GM19351 (cell line): ENCODE results near the gene ACSM6.
A peak's percentile ranks its signal among the peaks of the same experiment; 100 is the strongest.

Source experiments
- ATAC-seq: cut with Tn5 transposase; IDR thresholded peaks from one replicate; pipeline ENCODE4 v1.9.1; 2021; ENCODE audit warnings: mild to moderate bottlenecking, moderate library complexity; ENCODE audit not compliant: unreplicated experiment

Gene ACSM6

GRCh38 chr10:95265572-95265971 is 71.5 kb downstream of the ACSM6 start:
- ATAC-seq = no peak

- peak; percentile 95 for ATAC-seq
These were observed 72.6 kb downstream of the ACSM6 start for GRCh38 chr10:95266674-95267095.

- no peak for ATAC-seq
These were observed 73.2 kb downstream of the ACSM6 start for GRCh38 chr10:95267251-95267650.

GRCh38 chr10:95268438-95268837 is 74.4 kb downstream of the ACSM6 start:
- ATAC-seq = no peak

GRCh38 chr10:95273393-95274312 is 79.6 kb downstream of the ACSM6 start:
- ATAC-seq = no peak

- no peak for ATAC-seq
These were observed 81.8 kb downstream of the ACSM6 start for GRCh38 chr10:95275726-95276366.

- no peak for ATAC-seq
These were observed 82.5 kb downstream of the ACSM6 start for GRCh38 chr10:95276367-95277200.

GRCh38 chr10:95277201-95277570 is 83.1 kb downstream of the ACSM6 start:
- no peak for ATAC-seq

- no peak for ATAC-seq
These were observed 83.6 kb downstream of the ACSM6 start for GRCh38 chr10:95277614-95278013.
